Measurements from ENCODE around the gene MARCHF4.
A peak's percentile ranks its signal among the peaks of the same experiment; 100 is the strongest.

Gene MARCHF4

GRCh38 chr2:216346781-216347180, 25.5 kb downstream of the MARCHF4 start:
- no peak overlapping the region for H3K4me3 ChIP-seq (ENCODE audit: low read depth, low read length)
- no peak for TF ChIP-seq CTCF (IDR thresholded peaks at IDR 0.05; ENCODE audit: low read depth, low read length)

- TF ChIP-seq CTCF (IDR thresholded peaks at IDR 0.05; ENCODE audit: low read depth, low read length): no peak
- no peak overlapping the region for H3K4me3 ChIP-seq (ENCODE audit: low read depth, low read length)
Measured at GRCh38 chr2:216345846-216346245, 26.4 kb downstream of the MARCHF4 start.

- no peak overlapping the region for H3K4me3 ChIP-seq (ENCODE audit: low read depth, low read length)
- no peak for TF ChIP-seq CTCF (IDR thresholded peaks at IDR 0.05; ENCODE audit: low read depth, low read length)
Measured at GRCh38 chr2:216344950-216345300, 27.4 kb downstream of the MARCHF4 start.

GRCh38 chr2:216344206-216344949, 27.9 kb downstream of the MARCHF4 start:
- no peak for TF ChIP-seq CTCF (IDR thresholded peaks at IDR 0.05; ENCODE audit: low read depth, low read length)

GRCh38 chr2:216343221-216343980, 28.9 kb downstream of the MARCHF4 start:
- peak overlapping the region; percentile 25; the same call in 1 of the 2 replicates for H3K4me3 ChIP-seq (ENCODE audit: low read depth, low read length)
- no peak for TF ChIP-seq CTCF (IDR thresholded peaks at IDR 0.05; ENCODE audit: low read depth, low read length)

More at GRCh38 chr2:216344206-216344949, 27.9 kb downstream of the MARCHF4 start:
- no peak overlapping the region for H3K4me3 ChIP-seq (ENCODE audit: low read depth, low read length)

- no peak overlapping the region for H3K4me3 ChIP-seq (ENCODE audit: low read depth, low read length)
- no peak for TF ChIP-seq CTCF (IDR thresholded peaks at IDR 0.05; ENCODE audit: low read depth, low read length)
Measured at GRCh38 chr2:216341121-216341520, 31.2 kb downstream of the MARCHF4 start.

GRCh38 chr2:216340280-216340631, 32.0 kb downstream of the MARCHF4 start:
- no peak for TF ChIP-seq CTCF (IDR thresholded peaks at IDR 0.05; ENCODE audit: low read depth, low read length)

More at GRCh38 chr2:216340280-216340631, 32.0 kb downstream of the MARCHF4 start:
- H3K4me3 ChIP-seq (ENCODE audit: low read depth, low read length): peak overlapping the region; percentile 25; the same call in 1 of the 2 replicates
